H1 (cell line): Measurements from ENCODE around the gene DENND4B. TPM values are rescaled to one million over a fixed set of nuclear protein-coding genes. Genes with fewer than 3 reads are reported as not detected.
"Not testable (repeated sequence)": the region's sequence is repeated elsewhere in the genome, so short reads cannot be mapped to it uniquely, and the experiment has no call there.

Experiments used
- CTCF ChIA-PET: fragments of 300-600 bp; sonication (Branson Sonifier 250); formaldehyde crosslinking; loops from one replicate; lab custom pipeline; 2021; ENCODE audit not compliant: partially characterized antibody; lab: Charles Lee
- POLR2A ChIA-PET: fragments of 300-600 bp; sonication (Branson Sonifier 250); formaldehyde crosslinking; loops from one replicate; lab custom pipeline; 2021; ENCODE audit warnings: inconsistent platforms; ENCODE audit not compliant: partially characterized antibody; lab: Charles Lee
- DNase-seq, 2 experiments: peaks; one replicate each; pipeline versions ENCODE4 v3.0.0 to v3.0.0-alpha.2; 2010 to 2022; ENCODE audit warnings: low spot score in 2 of 2, low read depth in 1 of 2, mixed read lengths in 1 of 2
- FAIRE-seq: peaks from 2 replicates; lab custom pipeline; 2011; peaks lifted over from hg19 to GRCh38; lab: Jason Lieb, UNC
- H2AFZ ChIP-seq: 2 replicates; pipeline ENCODE4 v1.8.1; 2012; ENCODE audit warnings: low read length, inconsistent platforms
- H2AK5ac ChIP-seq: 2 replicates; pipeline ENCODE4 v1.6.1; 2013; ENCODE audit warnings: low read depth, low read length
- H2BK120ac ChIP-seq: replicated peaks from 2 replicates; pipeline ENCODE3; 2013; ENCODE audit warnings: low read depth, low read length, inconsistent platforms
- H2BK12ac ChIP-seq: 2 replicates; pipeline ENCODE4 v1.6.1; 2013; ENCODE audit warnings: low read depth, low read length
- H2BK15ac ChIP-seq: 2 replicates; pipeline ENCODE4 v1.6.1; 2013; ENCODE audit warnings: low read length
- H2BK20ac ChIP-seq: 2 replicates; pipeline ENCODE4 v1.6.1; 2013; ENCODE audit warnings: low read length
- H2BK5ac ChIP-seq: 2 replicates; pipeline ENCODE4 v1.6.1; 2013; ENCODE audit warnings: low read depth, low read length
- H3K14ac ChIP-seq: 2 replicates; pipeline ENCODE4 v1.6.1; 2013; ENCODE audit warnings: inconsistent platforms; ENCODE audit not compliant: insufficient read length
- H3K18ac ChIP-seq: 2 replicates; pipeline ENCODE4 v1.6.1; 2013; ENCODE audit warnings: low read length; ENCODE audit errors: extremely low read depth
- H3K23ac ChIP-seq: 2 replicates; pipeline ENCODE4 v1.6.1; 2013; ENCODE audit warnings: inconsistent platforms; ENCODE audit not compliant: insufficient read length
- H3K23me2 ChIP-seq: 2 replicates; pipeline ENCODE4 v1.6.1; 2013; ENCODE audit warnings: low read depth, low read length
- H3K27ac ChIP-seq: 2 replicates; pipeline ENCODE4 v1.6.1; 2011; ENCODE audit warnings: low read depth, low read length, inconsistent platforms
- H3K27me3 ChIP-seq, 4 experiments: replicated peaks in 1 of 4; 1 replicate in 1 of 4; 2 replicates in 3 of 4; pipeline versions ENCODE4 v1.6.1 to v1.8.1; 2011 to 2013; ENCODE audit warnings: low read length in 3 of 4, mild to moderate bottlenecking in 3 of 4, inconsistent platforms in 2 of 4, mixed read lengths in 2 of 4, moderate library complexity in 1 of 4; ENCODE audit not compliant: control insufficient read depth in 3 of 4, insufficient read depth in 3 of 4; ENCODE audit errors: extremely low read depth in 1 of 4
- H3K36me3 ChIP-seq, 4 experiments: 2 replicates each; pipeline versions ENCODE4 v1.6.1 to v1.8.1; 2011 to 2013; ENCODE audit warnings: mild to moderate bottlenecking in 4 of 4, low read length in 3 of 4, moderate library complexity in 2 of 4, control low read depth in 1 of 4, inconsistent platforms in 1 of 4; ENCODE audit not compliant: insufficient read depth in 4 of 4, control insufficient read depth in 2 of 4
- H3K4ac ChIP-seq: replicated peaks from 2 replicates; pipeline ENCODE3; 2013; ENCODE audit warnings: low read length, low read depth, mixed read lengths, inconsistent platforms; ENCODE audit not compliant: insufficient read length
- H3K4me1 ChIP-seq, 4 experiments: replicated peaks in 1 of 4; 1 replicate in 1 of 4; 2 replicates in 3 of 4; pipeline versions ENCODE4 v1.6.1 to v1.8.1; 2011 to 2013; ENCODE audit warnings: low read length in 3 of 4, inconsistent platforms in 2 of 4, mixed read lengths in 1 of 4; ENCODE audit not compliant: insufficient read depth in 4 of 4, control insufficient read depth in 3 of 4
- H3K4me2 ChIP-seq, 2 experiments: 2 replicates each; pipeline versions ENCODE4 v1.6.1 to v1.8.1; 2011 to 2013; ENCODE audit warnings: low read depth in 2 of 2, low read length in 2 of 2, control low read depth in 1 of 2, inconsistent platforms in 1 of 2, mild to moderate bottlenecking in 1 of 2; ENCODE audit not compliant: insufficient read depth in 1 of 2
- H3K4me3 ChIP-seq, 4 experiments: fragments of 200-600, 300-600 bp in 1 of 4; sonication (generic), shearing (Covaris generic), sonication (Bioruptor Twin) in 1 of 4; 2 replicates each; pipeline versions ENCODE4 v1.5.1 to v1.8.1; 2011 to 2016; ENCODE audit warnings: low read length in 4 of 4, low read depth in 3 of 4, control low read depth in 2 of 4, inconsistent platforms in 2 of 4, mild to moderate bottlenecking in 2 of 4, mixed read lengths in 1 of 4, moderate library complexity in 1 of 4; ENCODE audit not compliant: insufficient read depth in 2 of 4; ENCODE audit errors: extremely low read depth in 1 of 4
- H3K56ac ChIP-seq: replicated peaks from 2 replicates; pipeline ENCODE3; 2013; ENCODE audit warnings: low read depth, mild to moderate bottlenecking, mixed read lengths, low read length, inconsistent platforms; ENCODE audit not compliant: insufficient read length
- H3K79me1 ChIP-seq: 2 replicates; pipeline ENCODE4 v1.6.1; 2013; ENCODE audit warnings: low read depth, low read length, control low read depth
- H3K79me2 ChIP-seq, 2 experiments: 2 replicates each; pipeline versions ENCODE4 v1.6.1 to v1.8.1; 2012 to 2013; ENCODE audit warnings: low read length in 2 of 2, mild to moderate bottlenecking in 2 of 2, inconsistent platforms in 1 of 2; ENCODE audit not compliant: insufficient read depth in 2 of 2, control insufficient read depth in 1 of 2
- H3K9ac ChIP-seq, 4 experiments: replicated peaks in 1 of 4; 1 replicate in 1 of 4; 2 replicates in 3 of 4; pipeline versions ENCODE4 v1.6.1 to v1.8.1; 2011 to 2013; ENCODE audit warnings: low read depth in 3 of 4, low read length in 3 of 4, control low read depth in 2 of 4, mild to moderate bottlenecking in 2 of 4, moderate library complexity in 2 of 4, inconsistent platforms in 1 of 4; ENCODE audit errors: extremely low read depth in 1 of 4
- H3K9me3 ChIP-seq, 2 experiments: 2 replicates each; pipeline versions ENCODE4 v1.6.1 to v1.8.1; 2012 to 2013; ENCODE audit warnings: mild to moderate bottlenecking in 2 of 2, moderate library complexity in 2 of 2, control low read depth in 1 of 2, inconsistent platforms in 1 of 2, low read depth in 1 of 2, low read length in 1 of 2, mixed read lengths in 1 of 2; ENCODE audit not compliant: insufficient read depth in 2 of 2
- H4K20me1 ChIP-seq, 2 experiments: replicated peaks in 1 of 2; 2 replicates each; pipeline versions ENCODE3 to v1.8.1; 2011 to 2013; ENCODE audit warnings: inconsistent platforms in 2 of 2, low read length in 2 of 2, mild to moderate bottlenecking in 1 of 2; ENCODE audit not compliant: insufficient read depth in 2 of 2, control insufficient read depth in 1 of 2
- H4K5ac ChIP-seq: 2 replicates; pipeline ENCODE4 v1.6.1; 2013; ENCODE audit warnings: low read length, low read depth, mixed read lengths, inconsistent platforms; ENCODE audit not compliant: insufficient read length
- H4K8ac ChIP-seq: 2 replicates; pipeline ENCODE4 v1.8.0; 2013; ENCODE audit warnings: mild to moderate bottlenecking, moderate library complexity, low read length, inconsistent platforms; ENCODE audit not compliant: insufficient read depth; ENCODE audit errors: extremely low read depth
- H4K91ac ChIP-seq: replicated peaks from 2 replicates; pipeline ENCODE3; 2013; ENCODE audit warnings: low read length, mixed read lengths, inconsistent platforms; ENCODE audit not compliant: insufficient read length
- WGBS, 2 experiments: shearing (Covaris generic) in 1 of 2; methylation state at CpG; one replicate each; pipeline versions ENCODE4 v1.1.6 to v1.1.7; 2013 to 2015; ENCODE audit warnings: low lambda C conversion rate in 2 of 2, mixed read lengths in 2 of 2, inconsistent platforms in 1 of 2, low coverage in 1 of 2, missing lambda C conversion rate in 1 of 2; ENCODE audit not compliant: insufficient replicate concordance in 2 of 2, insufficient coverage in 1 of 2, insufficient read length in 1 of 2; ENCODE audit errors: extremely low coverage in 1 of 2, missing lambda C conversion rate in 1 of 2; 5-methylcytosine and 5-hydroxymethylcytosine counted together
- polyA plus RNA-seq, 7 experiments: library from polyadenylated mRNA; depleted of rRNA in 3 of 7; stranded (reverse) in 5 of 7; unstranded in 2 of 7; fragments of >200 nt in 5 of 7; fragments of 200-250 nt in 2 of 7; gene quantifications; 1 replicate in 5 of 7; 2 replicates in 1 of 7; 4 replicates in 1 of 7; pipeline versions ENCODE4 v1.2.1 to v1.2.3, GENCODE V29; 2011 to 2013; ENCODE audit warnings: missing spikeins in 2 of 7, mixed read lengths in 2 of 7
- total RNA-seq: library from RNA; stranded (reverse); fragmentation: NEBNext Ultra II Directional; extraction: Animal tissue kit (Norgen Biotek cat#: 25700); gene quantifications from 2 replicates; pipeline ENCODE4 v1.2.1, GENCODE V29; 2021

Gene DENND4B
- total and polyA plus RNA-seq, 2 of the 8 experiments (the other 6 are each of a cell fraction or from before 2014, with no cell fraction given): 45.6 to 61.1 TPM

- not testable (repeated sequence) for FAIRE-seq, H4K20me1 ChIP-seq
- POLR2A ChIA-PET: interaction anchor here (0.7 to 11.6 kb wide), 5 partner anchors 8 to 220 kb away, joined by 3 to 276 read pairs (median 3); partner anchors contain the start of genes CREB3L4, RAB13, RPS27 and SLC39A1
Observed at GRCh38 chr1:153981735-153982134, 35.2 kb upstream of the DENND4B start.

More at GRCh38 chr1:153981735-153982134, 35.2 kb upstream of the DENND4B start:
- H4K91ac ChIP-seq, H2BK15ac ChIP-seq, H2BK5ac ChIP-seq, H3K9ac ChIP-seq, H3K27ac ChIP-seq, H3K14ac ChIP-seq, H3K79me1 ChIP-seq, H2BK12ac ChIP-seq, H2AFZ ChIP-seq, H2BK120ac ChIP-seq, H4K8ac ChIP-seq, H3K56ac ChIP-seq, H2BK20ac ChIP-seq, H3K27me3 ChIP-seq, H3K4me2 ChIP-seq, H3K23ac ChIP-seq, H3K4ac ChIP-seq, H3K4me3 ChIP-seq, H3K18ac ChIP-seq, H4K5ac ChIP-seq, H2AK5ac ChIP-seq, H3K9me3 ChIP-seq, DNase-seq: not testable (repeated sequence)
- Histone ChIP-seq H3K36me3 (peaks cover 5 to 37% (median 25%) of the 10 kb centered on the region in 4 experiments; a peak in 7 of 8 replicates), H3K23me2 (peaks cover 18% of the 10 kb centered on the region), H3K79me2 (peaks cover 0 to 22% of the 10 kb centered on the region in 2 experiments; a peak in 2 of 4 replicates), H3K4me1 (peaks cover 0 to 10% (median 9%) of the 10 kb centered on the region in 4 experiments; a peak in 5 of 7 replicates)
- WGBS, 2 experiments: 100% methylated on average over 1 of the region's 2 CpGs; no CpG with 5 or more reads in 1 of the 2 experiments
- CTCF ChIA-PET: interaction anchor here (1.1 to 1.8 kb wide), 2 partner anchors 35 to 374 kb away, joined by 3 read pairs; partner anchors contain the start of gene DENND4B
